ENCODE results near the gene SPEG.

DNA sequence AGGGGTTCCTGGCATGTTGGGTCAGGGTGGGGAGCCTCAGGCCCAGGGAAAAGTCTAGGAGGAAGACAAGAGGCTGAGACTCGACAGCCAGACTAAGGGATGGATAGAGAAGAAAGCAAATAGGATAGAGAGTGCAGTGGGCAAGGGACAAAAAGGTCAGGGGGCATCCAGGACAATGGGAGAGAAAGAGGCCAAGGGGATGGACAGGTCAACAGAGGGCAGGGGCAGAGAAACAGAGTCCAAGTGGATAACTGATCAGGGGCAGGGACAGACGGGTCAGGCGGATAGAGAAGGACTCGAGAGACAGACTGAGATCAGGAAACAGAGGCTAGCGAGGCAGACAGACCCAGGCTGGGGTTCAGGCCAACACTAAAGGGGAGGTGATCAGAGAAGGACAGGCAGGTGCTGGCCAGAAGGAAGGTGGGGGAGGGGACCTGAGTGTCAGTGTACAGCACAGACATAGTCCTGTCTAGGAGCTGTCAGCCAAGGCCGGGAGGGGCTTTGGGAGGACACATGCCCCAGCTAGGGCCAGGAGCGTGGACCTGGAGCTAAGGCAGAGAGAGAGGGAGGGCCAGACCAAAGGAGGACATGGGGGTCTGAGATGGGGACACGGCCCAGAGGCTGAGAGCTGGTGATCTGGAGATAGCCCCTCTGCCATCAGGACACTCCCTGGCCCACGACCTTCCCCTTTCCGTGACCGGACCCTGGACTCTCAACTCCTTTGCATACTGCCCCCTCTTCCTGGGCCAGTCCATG lies 91.9 kb downstream of the SPEG start:
- TF ChIP-seq, protein P1, sequence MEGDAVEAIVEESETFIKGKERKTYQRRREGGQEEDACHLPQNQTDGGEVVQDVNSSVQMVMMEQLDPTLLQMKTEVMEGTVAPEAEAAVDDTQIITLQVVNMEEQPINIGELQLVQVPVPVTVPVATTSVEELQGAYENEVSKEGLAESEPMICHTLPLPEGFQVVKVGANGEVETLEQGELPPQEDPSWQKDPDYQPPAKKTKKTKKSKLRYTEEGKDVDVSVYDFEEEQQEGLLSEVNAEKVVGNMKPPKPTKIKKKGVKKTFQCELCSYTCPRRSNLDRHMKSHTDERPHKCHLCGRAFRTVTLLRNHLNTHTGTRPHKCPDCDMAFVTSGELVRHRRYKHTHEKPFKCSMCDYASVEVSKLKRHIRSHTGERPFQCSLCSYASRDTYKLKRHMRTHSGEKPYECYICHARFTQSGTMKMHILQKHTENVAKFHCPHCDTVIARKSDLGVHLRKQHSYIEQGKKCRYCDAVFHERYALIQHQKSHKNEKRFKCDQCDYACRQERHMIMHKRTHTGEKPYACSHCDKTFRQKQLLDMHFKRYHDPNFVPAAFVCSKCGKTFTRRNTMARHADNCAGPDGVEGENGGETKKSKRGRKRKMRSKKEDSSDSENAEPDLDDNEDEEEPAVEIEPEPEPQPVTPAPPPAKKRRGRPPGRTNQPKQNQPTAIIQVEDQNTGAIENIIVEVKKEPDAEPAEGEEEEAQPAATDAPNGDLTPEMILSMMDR (conservative IDR thresholded peaks at IDR 0.05; ENCODE audit: low read length), result no peak
- no peak for TF ChIP-seq EZH2phosphoT487 (IDR thresholded peaks at IDR 0.05; ENCODE audit: borderline replicate concordance, low read depth, low read length)
